HCT116 (cell line): ENCODE data around the gene LIN7B. TPM values are rescaled to one million over a fixed set of nuclear protein-coding genes. Genes with fewer than 3 reads are reported as not detected.

Source experiments
- ATAC-seq: fragments of 200-7000 bp; cut with Tn5 transposase; 2 replicates; pipeline ENCODE4 v1.9.1; 2020; ENCODE audit warnings: mild to moderate bottlenecking, moderate library complexity
- BruUV-seq: library from RNA; stranded (reverse); fragments of 400-500 nt; replicated peaks from 2 replicates; lab custom pipeline; 2021; lab: Mats Ljungman, UMichigan
- CTCF ChIA-PET: fragments of 300-600 bp; sonication (Branson Sonifier 250); formaldehyde crosslinking; loops from one replicate; lab custom pipeline; 2021; ENCODE audit warnings: antibody characterized with exemption; lab: Charles Lee
- POLR2A ChIA-PET: fragments of 300-600, 350-600 bp; sonication (Branson Sonifier 250); formaldehyde crosslinking; loops from one replicate; lab custom pipeline; 2021; ENCODE audit warnings: antibody characterized with exemption; lab: Charles Lee
- RAD21 ChIA-PET, 2 experiments: fragments of 300-600 bp; sonication (Branson Sonifier 250); formaldehyde crosslinking; loops; one replicate each; lab custom pipeline; 2023; ENCODE audit warnings: low total read pairs in 2 of 2; ENCODE audit not compliant: uncharacterized antibody in 2 of 2, unreplicated experiment in 2 of 2, low non-redundant PET in 1 of 2; lab: Charles Lee
- DNase-seq: peaks from one replicate; pipeline ENCODE4 v3.0.0-alpha.2; 2010; ENCODE audit warnings: low read depth, low spot score
- H2AFZ ChIP-seq: fragments of 200-600 bp; shearing (Covaris generic), sonication (generic); 2 replicates; pipeline ENCODE4 v1.6.1; 2017; ENCODE audit warnings: low read depth, mixed run types, mixed read lengths, antibody characterized with exemption, low read length; ENCODE audit not compliant: poor library complexity, severe bottlenecking
- H3K27ac ChIP-seq: 2 replicates; pipeline ENCODE4 v1.5.1; 2012; ENCODE audit warnings: low read depth, low read length
- H3K27me3 ChIP-seq: fragments of 200-600 bp; sonication (generic); 2 replicates; pipeline ENCODE4 v1.6.1; 2016; ENCODE audit warnings: mixed run types, low read length, mixed read lengths; ENCODE audit not compliant: insufficient read depth
- H3K36me3 ChIP-seq, 2 experiments: fragments of 200-500 bp in 1 of 2; fragments of 200-600 bp in 1 of 2; sonication (Bioruptor generic) in 1 of 2; sonication (generic) in 1 of 2; 2 replicates each; pipeline versions ENCODE4 v1.5.1 to v1.6.1; 2014 to 2016; ENCODE audit warnings: low read length in 2 of 2, inconsistent platforms in 1 of 2, mixed read lengths in 1 of 2, mixed run types in 1 of 2; ENCODE audit not compliant: insufficient read depth in 2 of 2, control insufficient read depth in 1 of 2
- H3K4me1 ChIP-seq, 2 experiments: fragments of 200-600 bp in 1 of 2; sonication (generic) in 1 of 2; 2 replicates each; pipeline versions ENCODE4 v1.5.1 to v1.6.1; 2012 to 2017; ENCODE audit warnings: low read length in 2 of 2, inconsistent platforms in 1 of 2, mild to moderate bottlenecking in 1 of 2, mixed read lengths in 1 of 2, mixed run types in 1 of 2, moderate library complexity in 1 of 2; ENCODE audit not compliant: insufficient read depth in 2 of 2, control insufficient read depth in 1 of 2
- H3K4me2 ChIP-seq: fragments of 200-600 bp; sonication (generic); 2 replicates; pipeline ENCODE4 v1.6.1; 2017; ENCODE audit warnings: mixed run types, low read length, mixed read lengths
- H3K4me3 ChIP-seq, 2 experiments: fragments of 200-600 bp in 1 of 2; sonication (generic) in 1 of 2; replicated peaks in 1 of 2; 2 replicates each; pipeline ENCODE4 v1.5.1; 2011 to 2016; ENCODE audit warnings: low read length in 2 of 2, control low read depth in 1 of 2, low read depth in 1 of 2, mild to moderate bottlenecking in 1 of 2, mixed read lengths in 1 of 2, mixed run types in 1 of 2
- H3K79me2 ChIP-seq: fragments of 200-600 bp; sonication (generic); 2 replicates; pipeline ENCODE4 v1.6.1; 2017; ENCODE audit warnings: mild to moderate bottlenecking, mixed run types, low read length, moderate library complexity, mixed read lengths; ENCODE audit not compliant: insufficient read depth
- H3K9ac ChIP-seq: fragments of 200-600 bp; sonication (generic); 2 replicates; pipeline ENCODE4 v1.6.1; 2016; ENCODE audit warnings: low read length, mixed read lengths
- H3K9me2 ChIP-seq: fragments of 200-600 bp; sonication (generic), shearing (Covaris generic); 2 replicates; pipeline ENCODE4 v1.6.1; 2017; ENCODE audit warnings: mixed run types, mild to moderate bottlenecking, moderate library complexity; ENCODE audit not compliant: insufficient read depth
- H3K9me3 ChIP-seq, 2 experiments: fragments of 200-500 bp in 1 of 2; fragments of 200-600 bp in 1 of 2; sonication (Bioruptor generic) in 1 of 2; sonication (generic) in 1 of 2; 2 replicates each; pipeline ENCODE4 v1.6.1; 2014 to 2017; ENCODE audit warnings: low read length in 2 of 2, mixed read lengths in 2 of 2, inconsistent platforms in 1 of 2, low read depth in 1 of 2, mild to moderate bottlenecking in 1 of 2, mixed run types in 1 of 2, moderate library complexity in 1 of 2; ENCODE audit not compliant: control insufficient read depth in 1 of 2, insufficient read depth in 1 of 2
- H4K20me1 ChIP-seq: fragments of 200-600 bp; sonication (generic), shearing (Covaris generic); 2 replicates; pipeline ENCODE4 v1.6.1; 2017; ENCODE audit warnings: mixed run types, mild to moderate bottlenecking, moderate library complexity; ENCODE audit not compliant: insufficient read depth
- CBX3 ChIP-seq: IDR thresholded peaks from 2 replicates; pipeline ENCODE4 v1.6.1; 2012; ENCODE audit warnings: low read depth
- CEBPB ChIP-seq: IDR thresholded peaks from 2 replicates; pipeline ENCODE4 v1.6.1; 2012; ENCODE audit warnings: low read depth
- EGR1 ChIP-seq: IDR thresholded peaks from 2 replicates; pipeline ENCODE4 v1.6.1; 2012; ENCODE audit warnings: low read depth
- JUND ChIP-seq: IDR thresholded peaks from 2 replicates; pipeline ENCODE4 v1.6.1; 2012
- POLR2A ChIP-seq: IDR thresholded peaks from 2 replicates; pipeline ENCODE4 v1.7.0; 2011; ENCODE audit warnings: borderline replicate concordance; ENCODE audit not compliant: insufficient read depth, insufficient read length; ENCODE audit errors: extremely low read depth
- POLR2AphosphoS5 ChIP-seq: IDR thresholded peaks from 2 replicates; pipeline ENCODE4 v1.6.1; 2011; ENCODE audit warnings: mild to moderate bottlenecking, low read depth, low read length, moderate library complexity
- RAD21 ChIP-seq: IDR thresholded peaks from 2 replicates; pipeline ENCODE4 v1.6.1; 2012; ENCODE audit warnings: low read depth, mild to moderate bottlenecking
- SP1 ChIP-seq: IDR thresholded peaks from 2 replicates; pipeline ENCODE4 v1.6.1; 2012; ENCODE audit warnings: low read depth
- ZFX ChIP-seq: fragments of 450-650 bp; IDR thresholded peaks from 2 replicates; pipeline ENCODE4 v1.6.1; 2017
- ZNF274 ChIP-seq: fragments of 200-500 bp; sonication (Bioruptor generic); IDR thresholded peaks from 2 replicates; pipeline ENCODE4 v1.6.1; 2014; ENCODE audit warnings: mild to moderate bottlenecking, low read depth, low read length, inconsistent platforms
- intact Hi-C: fragments of 100-400 bp; cut with micrococcal nuclease; formaldehyde crosslinking; loops from 2 replicates; pipeline ENCODE4 v1.10.0; 2022
- total RNA-seq: library from RNA; stranded (reverse); gene quantifications from one replicate; pipeline ENCODE4 v1.2.1, GENCODE V29; 2021; ENCODE audit not compliant: unreplicated experiment
- TF ChIP-seq, protein P1 (sequence below): IDR thresholded peaks from 2 replicates; pipeline ENCODE4 v1.6.1; 2012; ENCODE audit warnings: low read depth
- TF ChIP-seq, protein P2 (sequence below): IDR thresholded peaks from 2 replicates; pipeline ENCODE4 v1.6.1; 2012

LIN7B gene
- total RNA-seq, 1 experiment from 2014 or later: 7.2 TPM

DNA sequence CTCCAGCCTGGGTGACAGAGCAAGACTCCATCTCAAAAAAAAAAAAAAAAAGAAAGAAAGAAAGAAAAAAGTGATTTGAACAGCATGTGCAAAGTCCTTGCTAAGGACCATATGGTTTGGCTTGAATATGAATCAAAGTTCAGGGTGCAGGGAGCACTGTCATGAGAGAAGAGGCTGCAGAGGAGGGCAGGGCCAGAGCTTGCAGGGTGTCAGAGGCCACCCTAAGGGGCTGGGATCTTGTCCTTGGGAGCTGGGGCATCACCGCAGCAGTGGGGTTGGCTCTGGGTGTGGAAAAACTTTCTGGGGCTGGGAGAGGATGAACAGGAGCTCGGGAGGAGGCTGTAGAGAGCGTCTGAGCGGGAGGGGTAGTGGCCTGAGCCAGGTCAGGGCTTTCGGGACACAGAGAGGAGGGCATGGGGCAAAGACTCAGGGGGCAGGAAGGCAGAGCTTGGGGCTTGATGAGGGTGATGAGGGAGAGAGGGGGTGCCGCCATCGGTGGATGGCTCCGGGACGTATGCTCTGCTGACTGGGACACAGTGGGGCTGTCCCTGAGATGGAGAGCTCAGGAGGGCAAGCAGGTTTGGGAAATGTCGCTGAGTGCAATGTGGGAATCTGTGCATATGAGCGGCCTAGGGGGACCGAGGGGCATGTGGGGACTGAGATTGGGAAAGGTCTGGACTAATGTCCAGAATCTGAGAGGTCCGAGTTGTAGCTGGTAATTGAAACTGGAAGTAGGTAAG lies 46.5 kb downstream of the LIN7B start:
- H3K79me2 ChIP-seq: peaks cover 13% of the 10 kb centered on the region
- TF ChIP-seq POLR2AphosphoS5: no peak
- TF ChIP-seq, protein P1, sequence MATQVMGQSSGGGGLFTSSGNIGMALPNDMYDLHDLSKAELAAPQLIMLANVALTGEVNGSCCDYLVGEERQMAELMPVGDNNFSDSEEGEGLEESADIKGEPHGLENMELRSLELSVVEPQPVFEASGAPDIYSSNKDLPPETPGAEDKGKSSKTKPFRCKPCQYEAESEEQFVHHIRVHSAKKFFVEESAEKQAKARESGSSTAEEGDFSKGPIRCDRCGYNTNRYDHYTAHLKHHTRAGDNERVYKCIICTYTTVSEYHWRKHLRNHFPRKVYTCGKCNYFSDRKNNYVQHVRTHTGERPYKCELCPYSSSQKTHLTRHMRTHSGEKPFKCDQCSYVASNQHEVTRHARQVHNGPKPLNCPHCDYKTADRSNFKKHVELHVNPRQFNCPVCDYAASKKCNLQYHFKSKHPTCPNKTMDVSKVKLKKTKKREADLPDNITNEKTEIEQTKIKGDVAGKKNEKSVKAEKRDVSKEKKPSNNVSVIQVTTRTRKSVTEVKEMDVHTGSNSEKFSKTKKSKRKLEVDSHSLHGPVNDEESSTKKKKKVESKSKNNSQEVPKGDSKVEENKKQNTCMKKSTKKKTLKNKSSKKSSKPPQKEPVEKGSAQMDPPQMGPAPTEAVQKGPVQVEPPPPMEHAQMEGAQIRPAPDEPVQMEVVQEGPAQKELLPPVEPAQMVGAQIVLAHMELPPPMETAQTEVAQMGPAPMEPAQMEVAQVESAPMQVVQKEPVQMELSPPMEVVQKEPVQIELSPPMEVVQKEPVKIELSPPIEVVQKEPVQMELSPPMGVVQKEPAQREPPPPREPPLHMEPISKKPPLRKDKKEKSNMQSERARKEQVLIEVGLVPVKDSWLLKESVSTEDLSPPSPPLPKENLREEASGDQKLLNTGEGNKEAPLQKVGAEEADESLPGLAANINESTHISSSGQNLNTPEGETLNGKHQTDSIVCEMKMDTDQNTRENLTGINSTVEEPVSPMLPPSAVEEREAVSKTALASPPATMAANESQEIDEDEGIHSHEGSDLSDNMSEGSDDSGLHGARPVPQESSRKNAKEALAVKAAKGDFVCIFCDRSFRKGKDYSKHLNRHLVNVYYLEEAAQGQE: no peak
- TF ChIP-seq CBX3: no peak
- no peak for TF ChIP-seq CEBPB
- no peak for TF ChIP-seq SP1
- no peak for TF ChIP-seq JUND
- TF ChIP-seq EGR1: no peak
- no peak for TF ChIP-seq ZNF274
- TF ChIP-seq, protein P2, sequence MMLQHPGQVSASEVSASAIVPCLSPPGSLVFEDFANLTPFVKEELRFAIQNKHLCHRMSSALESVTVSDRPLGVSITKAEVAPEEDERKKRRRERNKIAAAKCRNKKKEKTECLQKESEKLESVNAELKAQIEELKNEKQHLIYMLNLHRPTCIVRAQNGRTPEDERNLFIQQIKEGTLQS: no peak
- no peak for TF ChIP-seq ZFX
- no peak for TF ChIP-seq RAD21
- no peak for TF ChIP-seq POLR2A
- intact Hi-C loops: no loop called here
- H2AFZ ChIP-seq: no peak overlapping the region
- H3K9me2 ChIP-seq: no peaks in the 10 kb centered on the region
- H3K36me3 ChIP-seq: no peaks in the 10 kb centered on the region
- no peak overlapping the region for H3K9ac ChIP-seq
- no peaks in the 10 kb centered on the region for H3K27me3 ChIP-seq
- no peak overlapping the region for H3K4me3 ChIP-seq
- H3K4me2 ChIP-seq: no peak overlapping the region
- ATAC-seq (no peak), DNase-seq (no peak)
- no peaks in the 10 kb centered on the region for H3K9me3 ChIP-seq
- ChIA-PET POLR2A (interaction anchor here (0.7 kb wide), 1 partner anchor 59 kb away, joined by 3 read pairs; no protein-coding TSS in a partner anchor), CTCF (interaction anchor here (1.9 kb wide), 1 partner anchor 38 kb away, joined by 4 read pairs; no protein-coding TSS in a partner anchor), RAD21 (interaction anchor here in 1 of 2 experiments (0.6 kb wide), 1 partner anchor 202 kb away, joined by 6 read pairs; no protein-coding TSS in a partner anchor)
- H4K20me1 ChIP-seq: no peaks in the 10 kb centered on the region
- H3K4me1 ChIP-seq: peaks cover 9 to 21% of the 10 kb centered on the region in 2 experiments
- no peak overlapping the region for H3K27ac ChIP-seq
- BruUV-seq: no TSS peak
